Endometrium (tissue), 2 donors: ENCODE measurements around the gene SCYGR3.
"Not testable (repeated sequence)": the region's sequence is repeated elsewhere in the genome, so short reads cannot be mapped to it uniquely, and the experiment has no call there.

Experiments
- FAIRE-seq: peaks from 2 replicates; lab custom pipeline; 2012; peaks lifted over from hg19 to GRCh38; lab: Jason Lieb, UNC
- donor health status: control.
- donor health status: control.

SCYGR3 gene

DNA sequence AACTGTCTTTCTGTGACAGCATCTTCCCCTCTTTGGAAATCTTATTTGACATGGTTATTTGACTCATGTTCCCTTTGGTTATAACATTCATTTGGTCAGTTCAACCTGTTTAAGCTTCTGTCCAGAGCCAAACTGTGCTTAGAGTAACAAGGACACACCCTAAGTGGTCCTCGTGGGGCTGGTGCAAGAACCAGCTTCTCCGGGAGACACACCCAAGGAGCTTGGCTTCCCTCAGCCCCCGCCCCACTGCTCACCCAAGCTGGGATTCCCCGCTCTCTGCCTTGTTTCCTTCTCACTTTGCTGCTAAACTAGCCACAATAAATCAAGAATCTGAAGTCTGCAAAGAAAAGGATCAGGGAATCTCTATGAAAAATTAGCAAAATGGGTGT is 1.4 kb downstream of the SCYGR3 start:
- no peak for FAIRE-seq

DNA sequence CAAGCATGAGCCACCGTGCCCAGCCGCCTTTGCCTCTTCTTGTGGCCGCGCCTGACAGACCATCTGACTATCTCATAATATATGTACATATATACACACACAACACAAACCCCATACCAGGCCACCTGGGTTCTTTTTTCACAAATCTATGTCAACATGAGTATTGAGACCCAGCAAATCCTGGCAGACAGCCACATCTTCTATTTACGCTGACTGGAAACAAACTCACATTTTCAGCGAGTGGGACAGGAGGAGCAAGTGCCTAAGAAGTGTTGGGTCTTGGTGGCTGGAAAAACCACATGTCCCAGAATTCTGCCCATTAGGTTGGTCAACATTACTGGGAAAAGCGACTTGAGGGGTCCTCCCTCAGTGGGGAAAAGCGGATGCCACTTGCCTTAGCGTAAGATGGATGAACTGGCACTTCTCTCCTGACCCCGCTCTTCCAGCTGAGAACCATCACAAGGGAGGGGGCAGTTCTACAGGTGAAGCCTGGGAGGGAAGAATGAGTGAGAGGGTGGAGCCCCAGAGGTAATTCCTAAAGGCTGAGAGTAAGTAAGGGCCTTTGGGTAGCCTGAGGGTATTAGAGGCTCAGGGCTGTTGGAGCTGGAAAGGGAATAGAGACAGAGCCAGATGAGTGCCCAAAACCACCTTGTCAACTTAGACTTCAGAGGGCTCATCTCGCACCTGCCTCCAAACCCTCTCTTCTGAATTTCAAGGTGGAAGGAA is 1.9 kb downstream of the SCYGR3 start:
- FAIRE-seq, result no peak

GRCh38 chr2:227610123-227610522 is 4.5 kb downstream of the SCYGR3 start:
- FAIRE-seq, result no peak

DNA sequence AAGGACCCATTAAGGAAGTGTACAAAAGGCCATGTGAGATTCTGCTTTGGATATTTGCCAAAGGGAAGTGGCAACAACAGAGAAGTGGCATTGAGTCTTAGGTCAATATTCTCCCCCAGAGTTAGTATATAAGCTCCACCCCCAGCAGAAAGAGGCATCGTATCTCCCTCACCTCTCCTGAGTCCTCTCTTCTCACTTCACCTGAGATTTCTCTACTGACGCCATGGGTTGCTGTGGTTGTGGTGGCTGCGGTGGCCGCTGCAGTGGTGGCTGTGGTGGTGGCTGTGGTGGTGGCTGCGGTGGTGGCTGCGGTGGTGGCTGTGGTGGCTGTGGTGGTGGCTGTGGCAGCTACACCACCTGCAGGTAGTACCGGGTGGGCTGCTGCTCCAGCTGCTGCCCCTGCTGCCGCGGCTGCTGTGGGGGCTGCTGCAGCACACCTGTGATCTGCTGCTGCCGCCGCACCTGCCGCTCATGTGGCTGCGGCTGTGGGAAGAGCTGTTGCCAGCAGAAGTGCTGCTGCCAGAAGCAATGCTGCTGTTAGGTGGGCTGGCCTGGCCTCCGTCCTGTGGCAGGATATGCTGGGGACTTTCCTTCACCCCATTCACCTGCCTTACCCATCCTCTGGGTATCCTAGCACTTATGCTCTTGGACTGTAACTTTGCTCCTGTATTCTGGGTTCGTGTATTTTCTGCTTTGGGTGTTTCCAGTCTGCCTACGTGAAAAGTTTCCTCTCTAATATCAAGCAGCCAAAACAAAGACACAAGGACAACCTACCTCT is 5.9 kb downstream of the SCYGR3 start:
- FAIRE-seq, result no peak

DNA sequence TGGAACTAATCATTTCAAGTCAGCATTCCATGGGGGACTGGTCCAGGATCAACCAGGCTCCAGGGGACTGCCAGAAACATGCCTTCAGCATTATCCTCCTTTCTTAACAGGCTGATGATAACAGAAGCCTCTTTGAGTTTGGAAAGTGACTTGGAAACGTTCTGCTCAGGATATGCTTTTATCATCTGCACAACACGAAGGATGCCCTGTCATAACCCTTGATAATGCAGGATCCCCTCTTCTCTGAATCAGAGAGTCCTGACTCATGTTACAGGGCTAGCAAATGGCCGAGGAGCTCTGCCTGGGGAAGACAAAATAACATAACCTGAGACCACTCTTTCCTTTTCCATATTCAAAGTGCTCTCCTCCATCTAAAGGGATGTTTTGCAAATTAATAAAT is 6.7 kb downstream of the SCYGR3 start:
- FAIRE-seq, result no peak

- no peak for FAIRE-seq
These were observed 8.2 kb downstream of the SCYGR3 start for GRCh38 chr2:227606476-227606875.

DNA sequence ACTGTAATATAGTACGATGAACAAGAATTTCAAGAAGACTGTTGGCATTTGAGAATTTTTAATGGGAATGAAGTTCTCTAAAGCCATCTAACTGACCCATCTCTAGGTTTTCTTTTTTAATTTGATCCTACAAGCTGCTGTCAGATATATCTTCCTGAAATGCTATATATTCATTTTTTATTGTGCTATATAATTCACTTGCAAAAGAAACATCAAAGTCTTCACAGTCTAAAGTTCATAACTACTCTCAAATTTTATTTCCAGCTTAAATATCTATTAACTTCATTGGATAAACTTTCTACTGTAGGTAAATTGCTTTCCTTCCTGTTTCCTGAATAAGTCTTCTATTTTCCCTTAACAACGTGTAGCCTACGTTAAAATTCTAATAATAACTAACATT is 12.3 kb downstream of the SCYGR3 start:
- FAIRE-seq, result no peak

DNA sequence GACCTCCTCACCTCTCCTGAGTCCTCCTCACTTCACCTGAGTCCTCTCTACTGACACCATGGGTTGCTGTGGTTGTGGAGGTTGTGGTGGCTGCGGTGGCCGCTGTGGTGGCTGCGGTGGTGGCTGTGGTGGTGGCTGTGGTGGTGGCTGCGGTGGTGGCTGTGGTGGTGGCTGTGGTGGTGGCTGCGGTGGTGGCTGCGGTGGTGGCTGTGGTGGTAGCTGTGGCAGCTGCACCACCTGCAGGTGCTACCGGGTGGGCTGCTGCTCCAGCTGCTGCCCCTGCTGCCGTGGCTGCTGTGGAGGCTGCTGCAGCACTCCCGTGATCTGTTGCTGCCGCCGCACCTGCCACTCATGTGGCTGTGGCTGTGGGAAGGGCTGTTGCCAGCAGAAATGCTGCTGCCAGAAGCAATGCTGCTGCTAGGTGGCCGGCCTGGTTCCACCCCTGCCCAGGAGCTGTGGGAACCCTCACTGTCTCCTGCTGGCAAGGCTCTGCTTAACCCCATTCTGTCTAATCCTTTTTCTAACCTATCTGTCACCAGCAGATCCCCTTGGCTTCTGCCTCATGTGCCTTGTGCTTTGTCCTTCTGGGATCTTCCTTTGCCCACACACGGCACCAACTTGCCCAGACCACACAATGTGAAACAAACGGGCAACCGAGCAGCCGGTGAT is 15.7 kb downstream of the SCYGR3 start, which contains the start of gene SCYGR2:
TSS of gene SCYGR2 (plus strand) at position 59 of the 669 bp plus-strand sequence. CDS start at position 59, 0 bp downstream.
- not testable (repeated sequence) for FAIRE-seq

GRCh38 chr2:227597998-227598397 is 16.6 kb downstream of the SCYGR3 start:
- no peak for FAIRE-seq

DNA sequence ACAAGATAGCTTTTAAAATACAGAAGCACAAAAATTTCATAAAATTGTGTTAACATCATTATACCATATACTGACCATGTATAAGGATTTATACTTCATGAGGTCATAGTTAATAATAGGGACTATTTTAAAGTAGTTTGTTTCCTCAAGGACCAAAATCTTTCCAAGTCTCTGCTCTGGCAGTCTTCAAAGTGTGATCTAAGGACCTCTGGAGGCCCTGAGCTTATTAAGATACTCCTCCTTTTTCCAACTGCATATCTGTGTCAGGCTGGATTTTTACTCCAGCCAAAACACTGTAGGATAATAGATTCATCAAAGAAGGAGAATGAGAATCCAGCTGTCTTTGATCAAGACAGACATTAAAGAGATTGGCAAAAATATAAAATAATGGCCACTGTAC is 17.6 kb downstream of the SCYGR3 start:
- FAIRE-seq, result no peak

GRCh38 chr2:227595797-227596196 is 18.8 kb downstream of the SCYGR3 start:
- no peak for FAIRE-seq

- no peak for FAIRE-seq
These were observed 21.8 kb downstream of the SCYGR3 start for GRCh38 chr2:227592694-227593387.

- no peak for FAIRE-seq
These were observed 32.3 kb downstream of the SCYGR3 start for GRCh38 chr2:227582369-227582768.

DNA sequence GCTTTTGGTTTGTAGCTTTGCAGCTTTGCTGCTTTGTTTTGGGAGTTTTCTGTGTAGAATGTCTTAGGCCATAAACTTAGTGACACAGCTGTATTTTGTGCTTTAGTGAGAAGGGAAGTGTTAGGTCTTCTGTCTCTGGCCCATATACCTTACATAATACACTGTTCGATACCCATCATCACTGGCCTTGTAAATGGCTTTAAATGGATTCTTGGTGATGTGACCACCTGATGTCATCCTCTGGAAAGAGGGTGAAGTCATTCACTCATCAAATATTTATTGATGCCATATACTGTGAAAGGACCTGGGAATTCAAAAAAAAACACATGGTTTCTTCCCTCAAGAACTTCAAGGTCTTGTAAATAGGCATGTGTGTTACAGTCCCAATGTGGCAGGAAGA is 34.8 kb downstream of the SCYGR3 start:
- FAIRE-seq, result no peak

GRCh38 chr2:227578642-227579041 is 36.0 kb downstream of the SCYGR3 start:
- no peak for FAIRE-seq

DNA sequence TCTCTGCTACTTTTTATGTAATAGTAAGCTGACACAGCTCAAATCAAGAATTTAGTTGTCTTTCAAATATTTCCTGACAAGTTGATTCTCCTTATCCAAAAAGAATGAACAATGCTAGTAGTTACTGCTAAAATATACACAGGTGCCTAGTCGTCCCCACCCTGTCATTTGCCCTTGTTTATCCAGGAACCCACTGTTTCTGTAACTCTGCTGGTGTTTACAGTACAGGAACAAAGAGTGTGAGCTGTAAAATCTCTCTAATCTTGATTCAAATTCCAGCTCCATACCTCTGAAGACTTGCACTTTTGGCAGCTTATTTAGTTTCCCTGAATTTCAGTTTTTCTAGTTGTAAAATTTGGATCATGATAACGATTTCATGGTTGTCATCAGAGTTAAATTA is 37.1 kb downstream of the SCYGR3 start:
- no peak for FAIRE-seq

- FAIRE-seq, result no peak
These were observed 37.8 kb downstream of the SCYGR3 start for GRCh38 chr2:227576812-227577211.

- FAIRE-seq, result no peak
These were observed 38.5 kb downstream of the SCYGR3 start for GRCh38 chr2:227576110-227576509.

- no peak for FAIRE-seq
These were observed 44.0 kb downstream of the SCYGR3 start for GRCh38 chr2:227570615-227571014.

GRCh38 chr2:227568852-227569169 is 45.8 kb downstream of the SCYGR3 start:
- no peak for FAIRE-seq

- FAIRE-seq, result no peak
These were observed 48.6 kb downstream of the SCYGR3 start for GRCh38 chr2:227566012-227566411.

DNA sequence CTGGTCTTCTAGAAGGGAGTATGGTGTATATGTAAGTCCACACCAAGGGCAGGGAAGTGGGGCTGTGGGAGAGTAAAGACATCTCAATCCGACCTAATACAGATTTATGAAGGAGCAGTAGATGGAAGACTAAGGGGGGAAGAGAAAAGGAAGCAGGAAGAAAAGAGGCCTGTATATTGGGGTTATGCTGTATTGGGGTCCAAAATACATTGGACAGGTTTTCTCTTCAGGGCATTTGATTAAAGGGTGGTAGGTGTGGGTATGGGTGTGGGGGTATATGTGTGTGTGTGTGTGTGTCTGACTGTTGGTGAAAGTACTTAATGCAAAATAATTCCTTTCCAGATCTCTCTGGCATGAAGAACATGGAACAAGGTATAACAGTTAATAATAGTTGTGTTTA is 49.6 kb downstream of the SCYGR3 start:
- FAIRE-seq, result no peak
